ENCODE data around the gene ADGRL2.

ADGRL2 gene

DNA sequence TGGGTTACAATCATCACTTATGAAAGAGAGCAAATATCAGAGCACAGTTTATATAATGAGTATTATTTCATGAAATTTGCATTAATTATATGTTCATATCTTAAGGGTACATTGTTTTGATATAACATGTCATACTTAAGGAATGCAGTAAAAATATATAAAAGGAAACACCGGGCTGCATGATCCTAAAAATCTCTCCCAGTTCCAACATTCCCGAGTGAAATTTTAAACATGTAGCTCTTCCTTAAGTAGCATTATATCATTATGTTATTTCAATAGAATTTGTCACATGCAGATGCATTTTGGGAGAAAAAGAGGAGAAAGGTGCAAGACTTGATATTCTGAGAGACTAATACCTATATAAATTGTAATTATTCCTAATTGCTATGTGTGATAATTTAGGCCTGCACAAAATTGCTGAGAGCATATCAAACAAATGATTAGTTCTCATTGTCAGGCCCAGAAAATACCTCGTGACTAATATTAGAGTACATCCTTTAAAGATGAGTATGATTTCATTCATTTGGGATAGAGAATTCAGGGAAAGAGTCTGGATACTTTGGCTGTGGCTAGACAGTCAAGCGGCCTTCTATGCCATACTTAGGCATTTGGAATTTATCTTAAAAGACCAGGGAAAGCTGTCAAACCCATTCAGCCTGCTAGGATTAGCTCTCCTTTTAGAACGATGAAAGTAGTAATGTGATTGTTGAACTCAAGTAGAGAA lies 86.8 kb downstream of the ADGRL2 start:
- no peak overlapping the region for H3K23ac ChIP-seq (ENCODE audit: low read depth, low read length, poor library complexity)
- no peak overlapping the region for H3K14ac ChIP-seq (ENCODE audit: low read length)
- H3K36me3 ChIP-seq (replicated peaks in 1 of 2; ENCODE audit: control insufficient read depth in 2 of 2, insufficient read depth in 2 of 2, low read length in 2 of 2) = peaks cover 0 to 92% of the 10 kb centered on the region in 2 donors
- no peak overlapping the region for H3K4me3 ChIP-seq (ENCODE audit: low read length in 2 of 2)
- H2BK15ac ChIP-seq (ENCODE audit: low read length) = no peak overlapping the region
- peaks cover 4% of the 10 kb centered on the region for H3K79me1 ChIP-seq (ENCODE audit: low read depth, low read length)
- H3K27ac ChIP-seq (replicated peaks; ENCODE audit: low read length) = no peak overlapping the region
- H4K8ac ChIP-seq (ENCODE audit: low read depth, low read length) = no peak overlapping the region
- no peak overlapping the region for H2BK12ac ChIP-seq (ENCODE audit: low read length)
- H2BK120ac ChIP-seq (ENCODE audit: low read depth, low read length) = no peak overlapping the region
- H3K9ac ChIP-seq (ENCODE audit: low read depth, low read length, poor library complexity) = no peak overlapping the region
- no peaks in the 10 kb centered on the region for H3K27me3 ChIP-seq (ENCODE audit: control insufficient read depth in 3 of 3, insufficient read depth in 3 of 3, low read depth in 1 of 3, low read length in 3 of 3)
- no peak overlapping the region for H2BK5ac ChIP-seq (ENCODE audit: low read length)
- no peak overlapping the region for H4K91ac ChIP-seq (ENCODE audit: low read depth, low read length, poor library complexity)
- no peak overlapping the region for H2AK5ac ChIP-seq (ENCODE audit: low read depth, low read length)
- no peak overlapping the region for H3K4me2 ChIP-seq (ENCODE audit: insufficient read depth, low read length, poor library complexity, severe bottlenecking)
- H3K18ac ChIP-seq (ENCODE audit: low read length) = no peak overlapping the region
- H3K9me3 ChIP-seq (replicated peaks in 1 of 2; ENCODE audit: control insufficient read depth in 2 of 2, insufficient read depth in 1 of 2, low read depth in 1 of 2, low read length in 2 of 2) = peaks cover 0 to 3% of the 10 kb centered on the region in 2 donors
- no peak for DNase-seq (ENCODE audit: low spot score)
- H3K4me1 ChIP-seq (ENCODE audit: control insufficient read depth in 2 of 2, insufficient read depth in 1 of 2, low read depth in 1 of 2, low read length in 2 of 2) = no peaks in the 10 kb centered on the region
- H3K4ac ChIP-seq (ENCODE audit: low read length) = no peak overlapping the region
- no CpG with 5 or more reads among the region's 5 CpGs for WGBS, 2 donors (ENCODE audit: extremely low coverage in 2 of 2, insufficient read length in 2 of 2, insufficient replicate concordance in 1 of 2)
- H2AFZ ChIP-seq (ENCODE audit: low read length) = no peak overlapping the region

DNA sequence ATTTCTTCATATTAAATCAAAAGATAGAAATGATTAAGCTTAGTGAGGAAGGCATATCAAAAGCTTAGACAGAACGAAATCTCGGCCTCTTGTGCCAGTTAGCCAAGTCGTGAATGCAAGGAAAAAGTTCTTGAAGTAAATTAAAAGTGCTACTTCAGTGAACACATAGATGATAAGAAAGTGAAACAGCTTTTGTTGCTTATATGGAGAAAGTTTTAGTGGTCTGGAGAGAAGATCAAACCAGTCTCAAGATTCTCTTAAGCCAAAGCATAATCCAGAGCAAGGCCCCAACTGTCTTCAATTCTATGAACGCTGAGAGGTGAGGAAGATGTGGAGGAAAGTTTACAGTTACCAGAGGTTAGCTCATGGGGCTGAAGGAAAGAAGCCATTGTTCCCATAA lies 88.4 kb downstream of the ADGRL2 start:
- no peak overlapping the region for H3K27ac ChIP-seq (replicated peaks; ENCODE audit: low read length)
- H3K14ac ChIP-seq (ENCODE audit: low read length) = no peak overlapping the region
- H2BK12ac ChIP-seq (ENCODE audit: low read length) = no peak overlapping the region
- no peak for DNase-seq (ENCODE audit: low spot score)
- peaks cover 0 to 90% of the 10 kb centered on the region in 2 donors for H3K36me3 ChIP-seq (replicated peaks in 1 of 2; ENCODE audit: control insufficient read depth in 2 of 2, insufficient read depth in 2 of 2, low read length in 2 of 2)
- no peak overlapping the region for H2BK15ac ChIP-seq (ENCODE audit: low read length)
- H3K27me3 ChIP-seq (ENCODE audit: control insufficient read depth in 3 of 3, insufficient read depth in 3 of 3, low read depth in 1 of 3, low read length in 3 of 3) = no peaks in the 10 kb centered on the region
- no peak overlapping the region for H3K4me3 ChIP-seq (ENCODE audit: low read length in 2 of 2)
- H3K18ac ChIP-seq (ENCODE audit: low read length) = no peak overlapping the region
- no CpG with 5 or more reads among the region's 4 CpGs for WGBS, 2 donors (ENCODE audit: extremely low coverage in 2 of 2, insufficient read length in 2 of 2, insufficient replicate concordance in 1 of 2)
- H2BK5ac ChIP-seq (ENCODE audit: low read length) = no peak overlapping the region
- peaks cover 2% of the 10 kb centered on the region for H3K79me1 ChIP-seq (ENCODE audit: low read depth, low read length)
- no peak overlapping the region for H4K8ac ChIP-seq (ENCODE audit: low read depth, low read length)
- H2BK120ac ChIP-seq (ENCODE audit: low read depth, low read length) = no peak overlapping the region
- no peak overlapping the region for H3K4me2 ChIP-seq (ENCODE audit: insufficient read depth, low read length, poor library complexity, severe bottlenecking)
- H4K91ac ChIP-seq (ENCODE audit: low read depth, low read length, poor library complexity) = no peak overlapping the region
- no peak overlapping the region for H3K23ac ChIP-seq (ENCODE audit: low read depth, low read length, poor library complexity)
- no peak overlapping the region for H3K4ac ChIP-seq (ENCODE audit: low read length)
- no peak overlapping the region for H2AK5ac ChIP-seq (ENCODE audit: low read depth, low read length)
- H2AFZ ChIP-seq (ENCODE audit: low read length) = no peak overlapping the region
- H3K9me3 ChIP-seq (replicated peaks in 1 of 2; ENCODE audit: control insufficient read depth in 2 of 2, insufficient read depth in 1 of 2, low read depth in 1 of 2, low read length in 2 of 2) = peaks cover 0 to 3% of the 10 kb centered on the region in 2 donors
- H3K4me1 ChIP-seq (ENCODE audit: control insufficient read depth in 2 of 2, insufficient read depth in 1 of 2, low read depth in 1 of 2, low read length in 2 of 2) = peaks cover 3 to 6% of the 10 kb centered on the region in 2 donors
- no peak overlapping the region for H3K9ac ChIP-seq (ENCODE audit: low read depth, low read length, poor library complexity)

DNA sequence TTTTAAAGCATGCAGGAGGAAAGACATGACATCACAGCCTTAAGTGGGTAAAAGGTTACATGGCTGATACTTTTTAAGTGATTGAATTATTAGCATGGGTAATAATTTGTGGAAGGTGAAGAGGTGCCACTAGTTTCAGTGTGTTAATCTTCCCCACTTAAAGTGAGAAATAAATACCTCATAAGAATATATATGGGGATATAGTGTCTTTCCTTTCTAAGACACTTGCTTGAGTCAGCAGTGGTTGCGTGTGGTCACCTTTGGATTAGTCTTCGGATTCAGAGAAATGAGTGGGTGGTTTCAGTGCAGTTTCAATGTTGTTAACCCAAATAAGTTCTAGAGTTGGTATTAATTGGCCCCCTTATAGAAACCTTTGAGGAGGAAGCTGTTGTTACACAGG lies 94.1 kb downstream of the ADGRL2 start:
- no peak overlapping the region for H2AFZ ChIP-seq (ENCODE audit: low read length)
- no peak for DNase-seq (ENCODE audit: low spot score)
- H3K9ac ChIP-seq (ENCODE audit: low read depth, low read length, poor library complexity) = no peak overlapping the region
- H2BK120ac ChIP-seq (ENCODE audit: low read depth, low read length) = no peak overlapping the region
- H4K91ac ChIP-seq (ENCODE audit: low read depth, low read length, poor library complexity) = no peak overlapping the region
- H2BK5ac ChIP-seq (ENCODE audit: low read length) = no peak overlapping the region
- H3K9me3 ChIP-seq (replicated peaks in 1 of 2; ENCODE audit: control insufficient read depth in 2 of 2, insufficient read depth in 1 of 2, low read depth in 1 of 2, low read length in 2 of 2) = no peaks in the 10 kb centered on the region
- no peak overlapping the region for H2BK12ac ChIP-seq (ENCODE audit: low read length)
- peaks cover 0 to 69% of the 10 kb centered on the region in 2 donors for H3K36me3 ChIP-seq (replicated peaks in 1 of 2; ENCODE audit: control insufficient read depth in 2 of 2, insufficient read depth in 2 of 2, low read length in 2 of 2)
- H3K4me2 ChIP-seq (ENCODE audit: insufficient read depth, low read length, poor library complexity, severe bottlenecking) = no peak overlapping the region
- no peak overlapping the region for H4K8ac ChIP-seq (ENCODE audit: low read depth, low read length)
- no peak overlapping the region for H2AK5ac ChIP-seq (ENCODE audit: low read depth, low read length)
- H3K79me1 ChIP-seq (ENCODE audit: low read depth, low read length) = no peaks in the 10 kb centered on the region
- H3K23ac ChIP-seq (ENCODE audit: low read depth, low read length, poor library complexity) = no peak overlapping the region
- H3K27me3 ChIP-seq (ENCODE audit: control insufficient read depth in 3 of 3, insufficient read depth in 3 of 3, low read depth in 1 of 3, low read length in 3 of 3) = no peaks in the 10 kb centered on the region
- H3K4ac ChIP-seq (ENCODE audit: low read length) = no peak overlapping the region
- H3K18ac ChIP-seq (ENCODE audit: low read length) = no peak overlapping the region
- H3K14ac ChIP-seq (ENCODE audit: low read length) = no peak overlapping the region
- H3K27ac ChIP-seq (replicated peaks; ENCODE audit: low read length) = no peak overlapping the region
- H3K4me1 ChIP-seq (ENCODE audit: control insufficient read depth in 2 of 2, insufficient read depth in 1 of 2, low read depth in 1 of 2, low read length in 2 of 2) = peaks cover 4 to 9% of the 10 kb centered on the region in 2 donors
- no peak overlapping the region for H2BK15ac ChIP-seq (ENCODE audit: low read length)
- no CpG with 5 or more reads among the region's 2 CpGs for WGBS, 2 donors (ENCODE audit: extremely low coverage in 2 of 2, insufficient read length in 2 of 2, insufficient replicate concordance in 1 of 2)
- no peak overlapping the region for H3K4me3 ChIP-seq (ENCODE audit: low read length in 2 of 2)

GRCh38 chr1:81899214-81899821 lies 98.6 kb downstream of the ADGRL2 start:
- no peak overlapping the region for H3K27ac ChIP-seq (replicated peaks; ENCODE audit: low read length)
- H2AFZ ChIP-seq (ENCODE audit: low read length) = no peak overlapping the region
- no peak overlapping the region for H3K9ac ChIP-seq (ENCODE audit: low read depth, low read length, poor library complexity)
- H3K4me2 ChIP-seq (ENCODE audit: insufficient read depth, low read length, poor library complexity, severe bottlenecking) = no peak overlapping the region
- no peak overlapping the region for H2BK15ac ChIP-seq (ENCODE audit: low read length)
- no peak overlapping the region for H4K91ac ChIP-seq (ENCODE audit: low read depth, low read length, poor library complexity)
- no peak overlapping the region for H2BK5ac ChIP-seq (ENCODE audit: low read length)
- H3K4ac ChIP-seq (ENCODE audit: low read length) = no peak overlapping the region
- peaks cover 0 to 2% of the 10 kb centered on the region in 2 donors for H3K9me3 ChIP-seq (replicated peaks in 1 of 2; ENCODE audit: control insufficient read depth in 2 of 2, insufficient read depth in 1 of 2, low read depth in 1 of 2, low read length in 2 of 2)
- H3K23ac ChIP-seq (ENCODE audit: low read depth, low read length, poor library complexity) = no peak overlapping the region
- no peaks in the 10 kb centered on the region for H3K27me3 ChIP-seq (ENCODE audit: control insufficient read depth in 3 of 3, insufficient read depth in 3 of 3, low read depth in 1 of 3, low read length in 3 of 3)
- WGBS, 2 donors (ENCODE audit: extremely low coverage in 2 of 2, insufficient read length in 2 of 2, insufficient replicate concordance in 1 of 2) = no CpG with 5 or more reads among the region's 5 CpGs
- H2BK12ac ChIP-seq (ENCODE audit: low read length) = no peak overlapping the region
- no peak overlapping the region for H2BK120ac ChIP-seq (ENCODE audit: low read depth, low read length)
- no peak overlapping the region for H4K8ac ChIP-seq (ENCODE audit: low read depth, low read length)
- H3K14ac ChIP-seq (ENCODE audit: low read length) = no peak overlapping the region
- no peak overlapping the region for H3K18ac ChIP-seq (ENCODE audit: low read length)
- H2AK5ac ChIP-seq (ENCODE audit: low read depth, low read length) = no peak overlapping the region
- DNase-seq (ENCODE audit: low spot score) = no peak
- no peaks in the 10 kb centered on the region for H3K79me1 ChIP-seq (ENCODE audit: low read depth, low read length)
- peaks cover 2 to 55% of the 10 kb centered on the region in 2 donors for H3K36me3 ChIP-seq (replicated peaks in 1 of 2; ENCODE audit: control insufficient read depth in 2 of 2, insufficient read depth in 2 of 2, low read length in 2 of 2)
- H3K4me1 ChIP-seq (ENCODE audit: control insufficient read depth in 2 of 2, insufficient read depth in 1 of 2, low read depth in 1 of 2, low read length in 2 of 2) = peaks cover 1 to 6% of the 10 kb centered on the region in 2 donors
- no peak overlapping the region for H3K4me3 ChIP-seq (ENCODE audit: low read length in 2 of 2)

Measured in neuronal stem cell (in vitro differentiated cells).